ENCODE data around the gene PNMA6A. TPM values are rescaled to one million over a fixed set of nuclear protein-coding genes. Genes with fewer than 3 reads are reported as not detected.
"Not testable (repeated sequence)": the region's sequence is repeated elsewhere in the genome, so short reads cannot be mapped to it uniquely, and the experiment has no call there.

Gene PNMA6A
- polyA plus RNA-seq (2013, experiment 1 of 2) = 1.8 TPM
- 1.3 TPM for polyA plus RNA-seq (2013, experiment 2 of 2)

DNA sequence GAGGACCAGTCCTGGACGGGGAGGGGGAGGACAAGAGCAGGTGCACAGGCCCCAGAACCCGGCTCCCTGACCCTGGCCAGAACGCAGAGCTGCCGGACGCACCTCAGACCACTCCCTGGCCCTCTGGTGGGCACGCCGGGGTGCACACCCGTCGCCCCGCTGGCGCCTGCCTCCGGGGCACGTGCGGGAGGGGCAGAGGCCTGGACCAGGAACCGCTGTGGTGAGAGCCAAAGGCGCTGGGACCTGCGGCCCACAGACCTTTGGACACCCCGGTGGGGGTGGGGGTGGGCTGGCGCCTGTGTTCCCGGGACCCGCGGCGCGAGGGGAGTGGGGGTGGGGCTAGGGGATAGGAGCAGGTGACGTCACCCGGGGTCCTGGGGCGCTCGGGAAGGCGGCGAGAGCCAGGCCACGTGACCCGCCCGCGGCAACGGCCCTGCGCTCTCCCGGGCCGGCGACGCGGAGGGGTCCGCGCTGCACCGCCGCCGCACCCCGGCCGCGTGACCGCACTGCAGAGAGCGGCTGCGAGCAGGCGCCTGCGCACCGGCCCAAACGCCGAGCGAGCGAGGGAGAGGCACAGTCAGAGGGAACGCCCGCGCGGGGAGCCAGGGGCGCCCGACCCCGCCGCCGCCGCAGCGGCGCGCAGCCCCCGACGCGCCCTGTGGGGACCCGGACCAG lies at the start of gene PNMA6A:
Gene PNMA6A, plus strand, starts transcription at position 546 of the 675 bp plus-strand sequence. CDS start 609 bp downstream, outside the sequence.
- H3K4me3 ChIP-seq (ENCODE audit: extremely low read depth, insufficient read depth, low read length, poor library complexity, severe bottlenecking); H3K4me1 ChIP-seq (ENCODE audit: control insufficient read depth, insufficient read depth, low read length, poor library complexity, severe bottlenecking); H3K9me3 ChIP-seq (ENCODE audit: control insufficient read depth, low read length); H3K27ac ChIP-seq (ENCODE audit: low read depth, low read length, severe bottlenecking); H3K36me3 ChIP-seq (ENCODE audit: control insufficient read depth, insufficient read depth, low read length): not testable (repeated sequence)
- no CpG with 5 or more reads among the region's 76 CpGs for WGBS, 2 experiments (ENCODE audit: insufficient coverage in 2 of 2)

DNA sequence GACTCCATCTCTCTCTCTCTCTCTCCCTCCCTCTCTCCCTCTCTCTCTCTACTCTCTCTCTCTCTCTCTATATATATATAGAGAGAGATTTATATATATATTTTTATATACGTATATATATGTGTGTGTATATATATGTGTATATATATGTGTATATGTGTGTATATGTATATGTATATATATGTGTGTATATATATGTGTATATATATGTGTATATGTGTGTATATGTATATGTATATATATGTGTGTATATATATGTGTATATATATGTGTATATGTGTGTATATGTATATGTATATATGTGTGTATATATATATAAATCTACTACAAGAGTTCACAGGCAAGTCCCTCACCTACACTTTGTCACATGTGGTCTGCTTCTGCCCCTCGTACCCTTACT lies 45.8 kb upstream of the PNMA6A start:
- H3K36me3 ChIP-seq (ENCODE audit: control insufficient read depth, insufficient read depth, low read length); H3K4me3 ChIP-seq (ENCODE audit: extremely low read depth, insufficient read depth, low read length, poor library complexity, severe bottlenecking); H3K4me1 ChIP-seq (ENCODE audit: control insufficient read depth, insufficient read depth, low read length, poor library complexity, severe bottlenecking); H3K27ac ChIP-seq (ENCODE audit: low read depth, low read length, severe bottlenecking); H3K9me3 ChIP-seq (ENCODE audit: control insufficient read depth, low read length): not testable (repeated sequence)
- WGBS, 2 experiments (ENCODE audit: insufficient coverage in 2 of 2) = no CpG with 5 or more reads among the region's 2 CpGs

DNA sequence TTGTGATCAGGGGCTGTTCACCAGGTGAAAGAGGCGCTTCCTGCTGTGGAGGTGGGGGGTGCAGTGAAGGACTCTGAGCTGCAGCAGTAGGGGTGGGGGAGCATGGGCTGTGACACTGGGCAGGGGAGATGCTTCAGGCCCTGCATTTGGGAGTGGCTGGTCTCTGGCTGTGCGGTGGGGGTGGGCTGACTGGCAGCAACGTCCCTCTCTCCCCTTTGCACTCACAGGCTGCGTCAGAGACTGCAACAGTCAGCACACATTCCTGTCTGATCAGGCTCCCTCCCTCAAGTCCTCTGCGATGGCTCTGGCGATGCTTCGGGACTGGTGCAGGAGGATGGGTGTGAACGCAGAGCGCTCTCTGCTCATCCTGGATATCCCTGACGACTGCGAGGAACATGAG lies 43.8 kb upstream of the PNMA6A start:
- not testable (repeated sequence) for H3K9me3 ChIP-seq (ENCODE audit: control insufficient read depth, low read length); H3K4me1 ChIP-seq (ENCODE audit: control insufficient read depth, insufficient read depth, low read length, poor library complexity, severe bottlenecking); H3K4me3 ChIP-seq (ENCODE audit: extremely low read depth, insufficient read depth, low read length, poor library complexity, severe bottlenecking); H3K36me3 ChIP-seq (ENCODE audit: control insufficient read depth, insufficient read depth, low read length); H3K27ac ChIP-seq (ENCODE audit: low read depth, low read length, severe bottlenecking)
- WGBS, 2 experiments (ENCODE audit: insufficient coverage in 2 of 2) = no CpG with 5 or more reads among the region's 11 CpGs

DNA sequence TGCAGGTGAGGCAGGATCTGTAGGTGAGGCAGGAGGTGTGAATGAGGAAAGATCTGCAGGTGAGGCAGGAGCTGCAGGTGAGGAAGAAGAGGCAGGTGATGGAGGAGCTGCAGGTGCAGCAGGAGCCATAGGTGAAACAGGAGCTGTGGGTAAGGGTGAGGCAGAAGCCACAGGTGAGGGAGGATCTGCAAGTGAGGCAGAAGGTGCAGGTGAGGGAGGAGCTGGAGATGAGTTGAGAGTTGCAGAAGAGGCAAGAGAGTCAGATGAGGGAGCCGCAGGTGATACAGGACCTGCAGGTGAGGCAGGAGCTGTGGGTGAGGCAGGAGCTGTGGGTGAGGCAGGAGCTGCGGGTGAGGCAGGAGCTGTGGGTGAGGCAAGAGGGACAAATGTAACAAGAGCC lies 43.1 kb upstream of the PNMA6A start:
- 89% methylated on average over 1 of the region's 2 CpGs; no CpG with 5 or more reads in 1 of the 2 experiments for WGBS, 2 experiments (ENCODE audit: insufficient coverage in 2 of 2)
- no peaks in the 10 kb centered on the region for H3K4me1 ChIP-seq (ENCODE audit: control insufficient read depth, insufficient read depth, low read length, poor library complexity, severe bottlenecking)
- H3K4me3 ChIP-seq (ENCODE audit: extremely low read depth, insufficient read depth, low read length, poor library complexity, severe bottlenecking) = no peak overlapping the region
- no peaks in the 10 kb centered on the region for H3K9me3 ChIP-seq (ENCODE audit: control insufficient read depth, low read length)
- H3K27ac ChIP-seq (ENCODE audit: low read depth, low read length, severe bottlenecking) = no peak overlapping the region
- H3K36me3 ChIP-seq (ENCODE audit: control insufficient read depth, insufficient read depth, low read length) = no peaks in the 10 kb centered on the region

DNA sequence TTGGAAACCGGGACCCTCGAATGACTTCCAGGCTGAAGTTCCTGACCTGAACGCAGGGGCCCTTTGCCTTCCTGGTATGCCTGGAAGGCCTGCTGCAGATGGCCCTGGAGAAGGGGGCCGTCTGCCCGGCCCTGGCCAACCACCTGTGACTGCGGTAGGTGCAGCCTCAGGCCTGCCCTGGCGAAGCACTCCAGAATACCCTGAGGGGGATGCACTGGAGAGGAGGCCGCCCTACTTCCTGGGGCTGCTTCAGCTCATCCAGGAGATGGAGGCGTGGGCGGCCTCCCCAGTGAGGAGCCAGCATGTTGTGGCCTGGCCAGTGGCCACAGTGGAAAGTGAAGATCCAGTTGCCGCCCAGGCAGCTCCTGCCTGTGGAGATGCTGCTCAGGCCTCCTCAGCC lies 42.4 kb upstream of the PNMA6A start:
- H3K9me3 ChIP-seq (ENCODE audit: control insufficient read depth, low read length) = no peaks in the 10 kb centered on the region
- no peak overlapping the region for H3K4me3 ChIP-seq (ENCODE audit: extremely low read depth, insufficient read depth, low read length, poor library complexity, severe bottlenecking)
- no peaks in the 10 kb centered on the region for H3K36me3 ChIP-seq (ENCODE audit: control insufficient read depth, insufficient read depth, low read length)

DNA sequence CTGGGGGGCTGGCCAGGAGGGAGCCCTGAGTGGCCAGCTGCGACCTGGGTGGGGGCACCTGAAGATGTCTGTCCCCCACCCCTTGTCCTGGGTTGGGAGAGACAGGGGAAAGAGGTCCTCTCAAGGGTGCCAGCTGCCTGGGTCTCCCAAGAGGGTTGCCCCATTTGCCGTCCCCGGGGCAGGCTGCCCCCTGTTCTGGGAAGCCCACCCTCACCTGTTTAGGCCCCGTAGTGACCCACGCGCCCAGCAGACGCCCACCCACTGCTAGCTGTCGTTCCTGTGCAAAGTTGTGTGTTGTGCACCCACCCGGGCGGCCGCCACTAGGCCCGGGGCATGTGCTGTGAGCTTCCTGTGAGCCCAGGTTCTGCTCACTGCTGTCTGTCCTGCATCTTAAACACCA lies 41.5 kb upstream of the PNMA6A start:
- Histone ChIP-seq H3K9me3 (ENCODE audit: control insufficient read depth, low read length) (no peaks in the 10 kb centered on the region), H3K36me3 (ENCODE audit: control insufficient read depth, insufficient read depth, low read length) (no peaks in the 10 kb centered on the region), H3K4me1 (ENCODE audit: control insufficient read depth, insufficient read depth, low read length, poor library complexity, severe bottlenecking) (no peaks in the 10 kb centered on the region), H3K4me3 (ENCODE audit: extremely low read depth, insufficient read depth, low read length, poor library complexity, severe bottlenecking) (no peak overlapping the region), H3K27ac (ENCODE audit: low read depth, low read length, severe bottlenecking) (no peak overlapping the region)
- WGBS, 2 experiments (ENCODE audit: insufficient coverage in 2 of 2) = 89 to 100% methylated on average over 1 to 8 of the region's 12 CpGs

More for the DNA sequence above, 42.4 kb upstream of the PNMA6A start:
- 72 to 93% methylated on average over 5 of the region's 11 CpGs for WGBS, 2 experiments (ENCODE audit: insufficient coverage in 2 of 2)
- Histone ChIP-seq H3K27ac (ENCODE audit: low read depth, low read length, severe bottlenecking) (no peak overlapping the region), H3K4me1 (ENCODE audit: control insufficient read depth, insufficient read depth, low read length, poor library complexity, severe bottlenecking) (no peaks in the 10 kb centered on the region)

DNA sequence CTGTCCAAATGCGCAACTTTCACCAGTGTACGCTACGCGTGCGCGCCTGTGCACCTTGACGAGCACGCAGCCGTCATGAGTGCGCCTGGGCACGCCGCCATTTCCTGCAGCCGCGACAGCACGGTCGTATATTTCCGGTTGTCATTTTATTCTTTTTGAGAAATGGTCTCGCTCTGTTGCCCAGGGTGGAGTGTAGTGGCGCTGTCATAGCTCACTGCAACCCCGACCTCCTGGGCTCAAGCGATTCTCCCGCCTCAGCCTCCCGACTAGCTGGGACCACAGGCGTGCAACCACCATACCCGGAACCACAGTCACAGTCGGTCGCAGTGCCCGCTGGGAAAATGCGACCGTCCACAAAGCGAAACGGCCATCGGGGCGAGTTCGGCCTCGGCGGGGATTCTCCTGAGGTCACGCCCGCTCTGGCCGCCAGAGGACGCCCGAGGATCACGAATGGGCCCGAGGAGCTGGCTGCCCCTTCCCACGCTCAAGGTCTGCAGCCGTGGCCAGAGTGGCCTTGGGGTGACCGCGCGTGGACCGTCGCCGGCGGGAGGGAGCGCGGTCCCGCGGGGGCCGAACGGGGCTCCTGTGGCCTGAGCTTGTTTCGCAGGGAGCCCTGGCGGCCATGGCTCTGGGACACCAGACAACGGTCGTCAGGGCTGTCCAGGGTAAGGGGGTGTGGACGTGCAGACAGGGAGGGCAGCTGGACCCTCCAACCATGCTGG lies 39.7 kb upstream of the PNMA6A start:
- H3K9me3 ChIP-seq (ENCODE audit: control insufficient read depth, low read length) = no peaks in the 10 kb centered on the region
- 30 to 45% methylated on average over 23 to 43 of the region's 64 CpGs for WGBS, 2 experiments (ENCODE audit: insufficient coverage in 2 of 2)
- no peaks in the 10 kb centered on the region for H3K36me3 ChIP-seq (ENCODE audit: control insufficient read depth, insufficient read depth, low read length)
- H3K27ac ChIP-seq (ENCODE audit: low read depth, low read length, severe bottlenecking) = no peak overlapping the region
- peak overlapping the region; percentile 11 for H3K4me3 ChIP-seq (ENCODE audit: extremely low read depth, insufficient read depth, low read length, poor library complexity, severe bottlenecking)
- no peaks in the 10 kb centered on the region for H3K4me1 ChIP-seq (ENCODE audit: control insufficient read depth, insufficient read depth, low read length, poor library complexity, severe bottlenecking)

DNA sequence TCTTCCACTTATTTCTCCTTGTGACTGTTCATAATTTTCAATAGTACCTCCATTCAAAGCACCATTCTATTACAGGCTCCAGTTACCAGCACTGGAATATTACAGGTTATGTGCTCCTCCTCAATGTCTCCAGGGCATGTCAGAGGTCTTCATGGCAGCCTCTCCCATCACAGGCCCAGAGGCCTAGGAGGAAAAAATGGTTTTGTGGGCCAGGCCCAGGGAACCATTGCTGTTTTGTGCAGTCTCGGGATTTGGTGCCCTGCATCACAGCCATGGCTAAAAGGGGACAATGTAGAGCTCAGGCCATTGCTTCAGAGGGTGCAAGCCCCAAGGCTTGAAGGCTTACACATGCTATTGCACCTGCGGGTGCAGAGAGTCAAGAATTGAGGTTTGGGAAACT lies 23.2 kb upstream of the PNMA6A start:
- no peaks in the 10 kb centered on the region for H3K36me3 ChIP-seq (ENCODE audit: control insufficient read depth, insufficient read depth, low read length)
- no peak overlapping the region for H3K27ac ChIP-seq (ENCODE audit: low read depth, low read length, severe bottlenecking)
- 69% methylated on average over 2 of the region's 2 CpGs; no CpG with 5 or more reads in 1 of the 2 experiments for WGBS, 2 experiments (ENCODE audit: insufficient coverage in 2 of 2)
- H3K4me3 ChIP-seq (ENCODE audit: extremely low read depth, insufficient read depth, low read length, poor library complexity, severe bottlenecking) = no peak overlapping the region
- no peaks in the 10 kb centered on the region for H3K9me3 ChIP-seq (ENCODE audit: control insufficient read depth, low read length)
- no peaks in the 10 kb centered on the region for H3K4me1 ChIP-seq (ENCODE audit: control insufficient read depth, insufficient read depth, low read length, poor library complexity, severe bottlenecking)

DNA sequence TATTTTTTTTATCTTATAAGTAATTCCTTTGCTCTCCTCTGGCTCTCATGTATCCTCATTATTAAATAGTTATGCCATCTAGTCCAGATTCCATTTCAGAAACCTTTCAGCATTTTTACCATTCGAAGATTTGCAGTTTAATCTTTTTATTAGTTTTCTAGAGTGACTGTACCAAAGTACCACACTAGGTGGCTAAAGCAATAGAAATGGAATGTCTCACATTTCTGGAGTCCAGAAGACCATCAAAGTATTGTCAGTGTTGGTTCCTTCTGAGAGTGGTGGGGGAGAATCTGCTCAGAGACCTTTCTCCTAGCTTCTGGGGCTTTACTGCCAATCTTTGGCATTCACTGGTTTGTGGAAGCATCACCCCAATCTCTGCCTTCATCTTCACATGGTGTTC lies 19.7 kb upstream of the PNMA6A start:
- WGBS, 2 experiments (ENCODE audit: insufficient coverage in 2 of 2) = no CpG with 5 or more reads among the region's 1 CpG

DNA sequence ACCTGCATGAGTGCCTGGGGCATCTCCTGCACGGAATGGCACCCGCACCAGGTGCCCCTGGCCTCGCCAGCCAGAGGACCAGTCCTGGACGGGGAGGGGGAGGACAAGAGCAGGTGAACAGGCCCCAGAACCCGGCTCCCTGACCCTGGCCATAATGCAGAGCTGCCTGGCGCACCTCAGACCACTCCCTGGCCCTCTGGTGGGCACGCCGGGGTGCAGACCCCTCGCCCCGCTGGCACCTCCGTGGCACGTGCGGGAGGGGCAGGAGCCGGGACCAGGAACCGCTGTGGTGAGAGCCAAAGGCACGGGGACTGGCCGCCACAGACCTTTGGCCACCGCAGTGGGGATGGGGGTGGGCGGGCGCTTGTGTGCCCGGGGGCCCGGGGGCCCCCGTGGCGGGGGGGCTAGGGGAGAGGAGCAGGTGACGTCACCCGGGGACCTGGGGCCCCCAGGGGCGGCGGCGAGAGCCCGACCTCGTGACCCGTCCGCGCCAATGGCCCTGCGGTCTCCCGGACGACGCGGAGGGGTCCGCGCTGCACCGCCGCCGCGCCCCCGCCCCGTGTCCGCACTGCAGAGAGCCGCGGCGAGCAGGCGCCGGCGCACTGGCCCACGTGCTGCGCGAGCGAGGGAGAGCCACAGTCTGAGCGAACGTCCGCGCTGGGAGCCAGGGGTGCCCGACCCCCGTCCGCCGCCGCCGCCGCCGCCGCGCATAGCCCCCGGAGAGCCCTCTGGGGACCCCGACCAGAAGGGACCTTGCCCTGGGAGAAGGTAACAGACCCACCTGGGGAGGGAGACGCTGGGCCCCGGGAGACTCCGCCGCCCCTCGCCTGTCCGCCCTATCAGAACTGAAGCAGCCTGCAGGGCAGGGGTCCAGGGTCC lies 16.1 kb upstream of the PNMA6A start, which contains the start of gene PNMA3:
Gene PNMA3, plus strand, starts transcription at position 600 of the 879 bp plus-strand sequence. CDS start 586 bp downstream, outside the sequence.
- Histone ChIP-seq H3K36me3 (ENCODE audit: control insufficient read depth, insufficient read depth, low read length) (no peaks in the 10 kb centered on the region), H3K4me3 (ENCODE audit: extremely low read depth, insufficient read depth, low read length, poor library complexity, severe bottlenecking) (peak within 1 kb of the TSS; percentile 18), H3K4me1 (ENCODE audit: control insufficient read depth, insufficient read depth, low read length, poor library complexity, severe bottlenecking) (no peaks in the 10 kb centered on the region), H3K27ac (ENCODE audit: low read depth, low read length, severe bottlenecking) (no peak within 1 kb of the TSS), H3K9me3 (ENCODE audit: control insufficient read depth, low read length) (no peaks in the 10 kb centered on the region)
- WGBS, 2 experiments (ENCODE audit: insufficient coverage in 2 of 2) = 60 to 73% methylated on average over 1 to 3 of the region's 80 CpGs

More for the DNA sequence above, 19.7 kb upstream of the PNMA6A start:
- no peaks in the 10 kb centered on the region for H3K36me3 ChIP-seq (ENCODE audit: control insufficient read depth, insufficient read depth, low read length)
- no peak overlapping the region for H3K4me3 ChIP-seq (ENCODE audit: extremely low read depth, insufficient read depth, low read length, poor library complexity, severe bottlenecking)
- H3K9me3 ChIP-seq (ENCODE audit: control insufficient read depth, low read length) = no peaks in the 10 kb centered on the region
- no peak overlapping the region for H3K27ac ChIP-seq (ENCODE audit: low read depth, low read length, severe bottlenecking)
- H3K4me1 ChIP-seq (ENCODE audit: control insufficient read depth, insufficient read depth, low read length, poor library complexity, severe bottlenecking) = no peaks in the 10 kb centered on the region
